ENCODE data around the gene DDTL.

The DDTL gene

GRCh38 chr22:24007253-24008021, 40.7 kb downstream of the DDTL start:
- no peak for DNase-seq

DNA sequence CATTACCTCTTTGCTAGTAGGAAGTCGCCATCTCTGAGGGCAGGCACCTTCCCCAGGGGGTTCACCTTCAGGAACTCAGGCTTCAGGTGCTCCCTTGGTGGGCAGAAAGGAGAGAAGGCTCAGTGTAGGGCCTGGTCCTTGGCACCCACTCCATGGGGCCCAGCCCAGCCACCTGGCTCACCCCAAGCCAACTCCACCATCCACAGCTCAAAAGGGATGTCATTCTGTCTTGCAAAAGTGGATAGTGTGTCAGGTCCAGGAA, 41.3 kb downstream of the DDTL start:
- DNase-seq: no peak

- DNase-seq: no peak
Measured at GRCh38 chr22:24008381-24009226, 41.9 kb downstream of the DDTL start.

- DNase-seq: no peak
Measured at GRCh38 chr22:24009227-24010017, 42.7 kb downstream of the DDTL start.

DNA sequence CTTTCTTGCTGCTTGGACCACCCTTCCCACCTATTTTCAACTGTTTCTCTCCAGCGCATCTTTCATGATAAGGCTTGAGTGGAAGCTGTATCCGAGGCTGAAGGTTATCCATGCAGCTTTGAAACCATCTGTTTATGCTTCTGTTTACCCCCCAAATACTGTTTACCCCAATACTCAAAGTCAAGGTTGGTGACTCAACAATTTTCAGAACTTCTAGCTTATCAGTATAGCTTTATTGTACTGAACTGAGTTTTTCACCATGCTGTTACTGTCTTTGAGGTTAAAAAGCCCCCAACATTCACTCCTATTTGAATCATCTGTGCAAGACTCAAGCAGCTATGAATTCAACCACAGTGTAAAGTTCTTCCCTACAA, 43.3 kb downstream of the DDTL start:
- no peak for DNase-seq

DNA sequence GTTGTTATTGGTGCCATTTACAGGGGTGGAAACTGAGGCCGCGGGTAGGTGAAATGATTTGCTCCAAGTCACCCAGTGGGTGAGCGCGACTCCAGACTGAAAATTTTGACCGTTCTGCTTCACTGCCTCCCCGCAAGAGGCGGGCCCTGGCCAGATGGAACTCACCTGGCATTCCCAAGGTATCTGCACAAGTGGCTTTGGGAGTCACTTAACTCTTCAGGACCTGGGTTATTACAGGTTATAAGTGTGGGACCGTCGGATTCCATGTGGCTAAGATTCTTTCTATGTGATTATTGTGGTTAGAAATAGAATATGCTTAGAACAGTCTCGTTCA, 45.0 kb downstream of the DDTL start:
- no peak for DNase-seq

GRCh38 chr22:24016156-24016555, 49.5 kb downstream of the DDTL start:
- no peak for DNase-seq

DNA sequence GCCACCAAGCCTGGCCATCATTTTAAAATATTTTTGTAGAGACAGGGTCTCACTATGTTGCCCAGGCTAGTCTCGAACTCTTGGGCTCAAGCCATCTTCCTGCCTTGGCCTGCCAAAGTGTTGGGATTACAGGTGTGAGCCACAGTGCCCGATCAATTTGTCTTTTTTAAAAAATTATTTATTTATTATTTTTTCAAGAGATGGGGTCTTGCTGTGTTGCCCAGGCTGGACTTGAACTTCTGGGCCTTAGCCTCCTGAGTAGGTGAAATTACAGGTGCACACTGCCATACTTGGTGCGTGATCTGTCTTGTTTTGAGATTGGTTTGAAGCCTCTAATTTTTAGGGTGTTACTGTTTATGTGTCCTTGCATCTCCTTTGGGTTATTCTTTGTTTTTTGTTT, 54.6 kb downstream of the DDTL start:
- DNase-seq: no peak

All from activated CD8-positive, alpha-beta memory T cell treated with anti-CD3 and anti-CD28 coated beads for 24 hours (primary cell).